Keratinocyte (primary cell): ENCODE measurements around the gene NTMT1.

Experiments used
- EZH2 ChIP-seq: IDR thresholded peaks from one replicate; pipeline ENCODE4 v1.6.1; 2012; ENCODE audit warnings: inconsistent platforms, mild to moderate bottlenecking, low read length, moderate library complexity
- TF ChIP-seq, protein P1 (sequence below), 3 experiments: IDR thresholded peaks in 1 of 3; conservative IDR thresholded peaks in 1 of 3; optimal IDR thresholded peaks in 1 of 3; 2 replicates in 2 of 3; 3 replicates in 1 of 3; pipeline versions ENCODE3 to v1.5.1; 2011; ENCODE audit warnings: low read length in 3 of 3, mild to moderate bottlenecking in 3 of 3, moderate library complexity in 2 of 3, control low read depth in 1 of 3, inconsistent platforms in 1 of 3; ENCODE audit not compliant: insufficient read depth in 2 of 3; ENCODE audit errors: extremely low read depth in 1 of 3

DNA sequence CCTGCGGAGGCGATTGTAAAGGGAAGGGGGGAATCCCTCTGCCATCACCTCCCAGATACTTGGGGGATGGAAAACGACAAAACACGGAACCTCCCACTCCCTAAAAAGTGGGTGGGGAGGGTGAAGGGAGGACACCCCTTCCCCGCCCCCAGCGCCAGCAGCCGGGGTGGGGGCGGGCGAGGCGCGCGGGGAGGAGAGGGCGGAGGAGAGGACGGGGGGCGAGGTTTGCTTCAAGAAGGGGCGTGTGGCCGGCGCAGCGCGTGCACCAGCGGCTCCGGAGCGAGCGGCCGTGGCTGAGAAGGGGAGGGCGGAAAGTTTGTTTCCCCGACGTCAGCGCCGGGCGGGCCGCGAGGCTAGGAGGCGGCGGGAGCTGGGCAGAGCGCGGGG, 39.4 kb downstream of the NTMT1 start, which contains the start of gene PRRX2:
- TF ChIP-seq, protein P1, sequence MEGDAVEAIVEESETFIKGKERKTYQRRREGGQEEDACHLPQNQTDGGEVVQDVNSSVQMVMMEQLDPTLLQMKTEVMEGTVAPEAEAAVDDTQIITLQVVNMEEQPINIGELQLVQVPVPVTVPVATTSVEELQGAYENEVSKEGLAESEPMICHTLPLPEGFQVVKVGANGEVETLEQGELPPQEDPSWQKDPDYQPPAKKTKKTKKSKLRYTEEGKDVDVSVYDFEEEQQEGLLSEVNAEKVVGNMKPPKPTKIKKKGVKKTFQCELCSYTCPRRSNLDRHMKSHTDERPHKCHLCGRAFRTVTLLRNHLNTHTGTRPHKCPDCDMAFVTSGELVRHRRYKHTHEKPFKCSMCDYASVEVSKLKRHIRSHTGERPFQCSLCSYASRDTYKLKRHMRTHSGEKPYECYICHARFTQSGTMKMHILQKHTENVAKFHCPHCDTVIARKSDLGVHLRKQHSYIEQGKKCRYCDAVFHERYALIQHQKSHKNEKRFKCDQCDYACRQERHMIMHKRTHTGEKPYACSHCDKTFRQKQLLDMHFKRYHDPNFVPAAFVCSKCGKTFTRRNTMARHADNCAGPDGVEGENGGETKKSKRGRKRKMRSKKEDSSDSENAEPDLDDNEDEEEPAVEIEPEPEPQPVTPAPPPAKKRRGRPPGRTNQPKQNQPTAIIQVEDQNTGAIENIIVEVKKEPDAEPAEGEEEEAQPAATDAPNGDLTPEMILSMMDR (optimal IDR thresholded peaks at IDR 0.05 in 1 of 3, IDR thresholded peaks at IDR 0.05 in 1 of 3, conservative IDR thresholded peaks at IDR 0.05 in 1 of 3; ENCODE audit: extremely low read depth in 1 of 3, insufficient read depth in 2 of 3, low read length in 3 of 3), result no peak
- TF ChIP-seq EZH2, result peak; percentile 62
